HG03095 (cell line): ENCODE results near the gene PCDHB12.
"Not testable (repeated sequence)": the region's sequence is repeated elsewhere in the genome, so short reads cannot be mapped to it uniquely, and the experiment has no call there.

Source experiments
- ATAC-seq: cut with Tn5 transposase; IDR thresholded peaks from one replicate; pipeline ENCODE4 v1.9.1; 2021; ENCODE audit warnings: moderate library complexity; ENCODE audit not compliant: unreplicated experiment

Gene PCDHB12

GRCh38 chr5:141201646-141202045 is 6.9 kb upstream of the PCDHB12 start:
- ATAC-seq, result not testable (repeated sequence)

- ATAC-seq, result not testable (repeated sequence)
Observed at GRCh38 chr5:141210281-141210680, 1.8 kb downstream of the PCDHB12 start.

- not testable (repeated sequence) for ATAC-seq
Observed at GRCh38 chr5:141210849-141211248, 2.3 kb downstream of the PCDHB12 start.

DNA sequence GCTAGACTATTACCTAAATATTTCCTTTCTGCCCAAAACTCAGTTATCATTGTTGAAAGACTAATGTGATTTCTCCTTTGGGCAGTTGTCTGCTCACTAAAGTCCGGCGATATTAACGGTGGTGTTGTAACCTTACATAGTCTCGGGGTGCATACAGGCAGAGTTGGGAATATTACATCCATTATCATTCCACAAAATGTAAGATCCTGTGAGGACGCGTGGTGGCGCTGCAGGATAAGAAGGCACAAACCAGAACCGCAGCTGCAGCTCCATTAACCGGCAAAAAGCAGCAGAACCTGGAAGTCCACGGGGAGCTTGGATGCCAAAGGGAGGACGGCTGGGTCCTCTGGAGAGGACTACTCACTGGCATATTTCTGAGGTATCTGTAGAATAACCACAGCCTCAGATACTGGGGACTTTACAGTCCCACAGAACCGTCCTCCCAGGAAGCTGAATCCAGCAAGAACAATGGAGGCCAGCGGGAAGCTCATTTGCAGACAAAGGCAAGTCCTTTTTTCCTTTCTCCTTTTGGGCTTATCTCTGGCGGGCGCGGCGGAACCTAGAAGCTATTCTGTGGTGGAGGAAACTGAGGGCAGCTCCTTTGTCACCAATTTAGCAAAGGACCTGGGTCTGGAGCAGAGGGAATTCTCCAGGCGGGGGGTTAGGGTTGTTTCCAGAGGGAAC is 5.3 kb downstream of the PCDHB12 start, which contains the start of gene PCDHB13:
TSS of gene PCDHB13 (plus strand) at position 264 of the 684 bp plus-strand sequence. CDS start at position 469, 205 bp downstream.
- not testable (repeated sequence) for ATAC-seq

DNA sequence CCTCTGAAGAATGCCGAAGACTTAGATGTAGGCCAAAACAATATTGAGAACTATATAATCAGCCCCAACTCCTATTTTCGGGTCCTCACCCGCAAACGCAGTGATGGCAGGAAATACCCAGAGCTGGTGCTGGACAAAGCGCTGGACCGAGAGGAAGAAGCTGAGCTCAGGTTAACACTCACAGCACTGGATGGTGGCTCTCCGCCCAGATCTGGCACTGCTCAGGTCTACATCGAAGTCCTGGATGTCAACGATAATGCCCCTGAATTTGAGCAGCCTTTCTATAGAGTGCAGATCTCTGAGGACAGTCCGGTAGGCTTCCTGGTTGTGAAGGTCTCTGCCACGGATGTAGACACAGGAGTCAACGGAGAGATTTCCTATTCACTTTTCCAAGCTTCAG is 6.1 kb downstream of the PCDHB12 start:
- ATAC-seq, result not testable (repeated sequence)

DNA sequence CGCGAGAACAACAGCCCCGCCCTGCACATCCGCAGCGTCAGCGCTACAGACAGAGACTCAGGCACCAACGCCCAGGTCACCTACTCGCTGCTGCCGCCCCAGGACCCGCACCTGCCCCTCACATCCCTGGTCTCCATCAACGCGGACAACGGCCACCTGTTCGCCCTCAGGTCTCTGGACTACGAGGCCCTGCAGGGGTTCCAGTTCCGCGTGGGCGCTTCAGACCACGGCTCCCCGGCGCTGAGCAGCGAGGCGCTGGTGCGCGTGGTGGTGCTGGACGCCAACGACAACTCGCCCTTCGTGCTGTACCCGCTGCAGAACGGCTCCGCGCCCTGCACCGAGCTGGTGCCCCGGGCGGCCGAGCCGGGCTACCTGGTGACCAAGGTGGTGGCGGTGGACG is 7.0 kb downstream of the PCDHB12 start:
- ATAC-seq, result not testable (repeated sequence)

GRCh38 chr5:141216035-141216434 is 7.5 kb downstream of the PCDHB12 start:
- ATAC-seq, result not testable (repeated sequence)

DNA sequence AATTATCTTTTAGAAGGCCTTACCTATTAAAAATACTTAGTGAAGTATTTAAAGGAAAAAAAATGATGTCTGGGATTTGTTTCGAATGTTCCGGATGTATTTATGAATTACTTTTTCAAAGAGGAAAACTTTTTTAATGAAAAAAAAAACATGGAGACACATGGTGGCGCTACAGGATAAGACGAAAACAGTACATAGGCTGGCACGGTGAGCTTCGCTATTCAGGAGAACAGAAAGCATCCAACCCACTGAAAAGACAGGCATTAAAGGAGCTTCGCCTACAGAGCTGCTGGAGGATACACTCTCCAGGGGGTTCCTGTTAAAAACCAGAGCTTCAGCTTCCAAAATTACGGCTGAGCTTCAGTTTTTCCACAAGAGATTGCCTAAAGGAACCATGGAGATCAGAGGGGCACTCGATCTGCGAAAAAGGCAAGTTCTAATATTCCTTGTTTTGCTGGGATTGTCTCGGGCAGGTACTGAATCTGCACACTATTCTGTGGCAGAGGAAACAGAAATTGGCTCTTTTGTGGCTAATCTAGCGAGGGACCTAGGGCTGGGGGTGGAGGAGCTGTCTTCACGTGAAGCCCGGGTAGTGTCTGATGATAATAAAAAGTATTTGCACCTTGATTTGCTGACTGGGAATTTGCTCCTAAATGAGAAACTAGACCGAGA is 14.7 kb downstream of the PCDHB12 start, which contains the start of gene PCDHB14:
TSS of gene PCDHB14 (plus strand) at position 232 of the 672 bp plus-strand sequence. CDS start at position 395, 163 bp downstream.
- ATAC-seq, result no peak

GRCh38 chr5:141224844-141225243 is 16.3 kb downstream of the PCDHB12 start:
- not testable (repeated sequence) for ATAC-seq

DNA sequence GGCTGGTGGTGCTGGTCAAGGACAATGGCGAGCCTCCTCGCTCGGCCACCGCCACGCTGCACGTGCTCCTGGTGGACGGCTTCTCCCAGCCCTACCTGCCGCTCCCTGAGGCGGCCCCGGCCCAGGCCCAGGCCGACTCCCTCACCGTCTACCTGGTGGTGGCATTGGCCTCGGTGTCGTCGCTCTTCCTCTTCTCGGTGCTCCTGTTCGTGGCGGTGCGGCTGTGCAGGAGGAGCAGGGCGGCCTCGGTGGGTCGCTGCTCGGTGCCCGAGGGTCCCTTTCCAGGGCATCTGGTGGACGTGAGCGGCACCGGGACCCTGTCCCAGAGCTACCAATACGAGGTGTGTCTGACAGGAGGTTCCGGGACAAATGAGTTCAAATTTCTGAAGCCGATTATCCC is 16.9 kb downstream of the PCDHB12 start:
- ATAC-seq, result not testable (repeated sequence)

GRCh38 chr5:141234109-141234667 is 25.7 kb downstream of the PCDHB12 start:
- ATAC-seq, result no peak

GRCh38 chr5:141235922-141236321 is 27.4 kb downstream of the PCDHB12 start:
- ATAC-seq, result not testable (repeated sequence)

DNA sequence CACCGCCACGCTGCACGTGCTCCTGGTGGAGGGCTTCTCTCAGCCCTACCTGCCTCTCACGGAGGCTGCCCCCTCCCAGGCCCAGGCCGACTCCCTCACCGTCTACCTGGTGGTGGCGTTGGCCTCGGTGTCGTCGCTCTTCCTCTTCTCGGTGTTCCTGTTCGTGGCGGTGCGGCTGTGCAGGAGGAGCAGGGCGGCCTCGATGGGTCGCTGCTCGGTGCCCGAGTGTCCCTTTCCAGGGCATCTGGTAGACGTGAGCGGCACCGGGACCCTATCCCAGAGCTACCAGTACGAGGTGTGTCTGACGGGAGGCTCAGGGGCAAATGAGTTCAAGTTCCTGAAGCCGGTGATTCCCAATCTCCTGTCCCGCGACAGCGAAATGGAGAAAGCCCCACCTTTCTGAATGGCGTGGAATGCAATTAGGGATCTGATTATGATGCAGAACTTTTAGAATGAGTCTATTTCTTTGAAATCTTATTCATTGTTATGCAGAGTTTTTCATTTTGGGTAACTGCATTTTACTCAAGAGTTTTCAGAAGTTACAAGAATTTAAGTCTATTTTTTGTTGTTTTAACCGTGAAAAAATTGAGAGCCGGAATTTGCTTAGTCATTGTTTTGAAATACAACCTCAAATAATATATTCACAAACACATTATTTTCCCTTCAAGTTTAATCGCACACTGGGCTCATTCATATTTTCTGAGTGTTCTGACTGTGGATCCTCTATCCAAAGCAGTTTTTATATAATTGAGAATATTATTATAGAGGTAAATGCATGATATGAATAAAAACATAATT is 28.2 kb downstream of the PCDHB12 start:
- no peak for ATAC-seq

- no peak for ATAC-seq
Observed at GRCh38 chr5:141241496-141241895, 33.0 kb downstream of the PCDHB12 start.

DNA sequence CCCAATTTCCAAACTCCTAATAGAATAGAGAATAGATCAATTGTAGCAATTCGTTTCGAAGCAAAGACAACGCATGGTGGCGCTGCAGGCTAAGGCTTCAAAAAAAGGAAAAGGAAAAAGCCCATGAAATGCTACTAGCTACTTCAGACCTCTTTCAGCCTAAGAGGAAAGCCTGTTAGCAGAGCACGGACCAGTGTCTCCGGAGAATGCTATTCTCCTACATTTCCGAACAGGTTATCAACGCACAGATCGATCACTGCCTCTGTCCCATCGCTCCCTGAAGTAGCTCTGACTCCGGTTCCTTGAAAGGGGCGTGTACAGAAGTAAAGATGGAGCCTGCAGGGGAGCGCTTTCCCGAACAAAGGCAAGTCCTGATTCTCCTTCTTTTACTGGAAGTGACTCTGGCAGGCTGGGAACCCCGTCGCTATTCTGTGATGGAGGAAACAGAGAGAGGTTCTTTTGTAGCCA is 36.8 kb downstream of the PCDHB12 start, which contains the start of gene PCDHB15:
TSS of gene PCDHB15 (plus strand) at position 146 of the 468 bp plus-strand sequence. CDS start at position 330, 184 bp downstream.
- ATAC-seq, result no peak

DNA sequence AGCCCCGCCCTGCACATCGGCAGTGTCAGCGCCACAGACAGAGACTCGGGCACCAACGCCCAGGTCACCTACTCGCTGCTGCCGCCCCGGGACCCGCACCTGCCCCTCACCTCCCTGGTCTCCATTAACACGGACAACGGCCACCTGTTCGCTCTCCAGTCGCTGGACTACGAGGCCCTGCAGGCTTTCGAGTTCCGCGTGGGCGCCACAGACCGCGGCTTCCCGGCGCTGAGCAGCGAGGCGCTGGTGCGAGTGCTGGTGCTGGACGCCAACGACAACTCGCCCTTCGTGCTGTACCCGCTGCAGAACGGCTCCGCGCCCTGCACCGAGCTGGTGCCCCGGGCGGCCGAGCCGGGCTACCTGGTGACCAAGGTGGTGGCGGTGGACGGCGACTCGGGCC is 38.5 kb downstream of the PCDHB12 start:
- not testable (repeated sequence) for ATAC-seq

DNA sequence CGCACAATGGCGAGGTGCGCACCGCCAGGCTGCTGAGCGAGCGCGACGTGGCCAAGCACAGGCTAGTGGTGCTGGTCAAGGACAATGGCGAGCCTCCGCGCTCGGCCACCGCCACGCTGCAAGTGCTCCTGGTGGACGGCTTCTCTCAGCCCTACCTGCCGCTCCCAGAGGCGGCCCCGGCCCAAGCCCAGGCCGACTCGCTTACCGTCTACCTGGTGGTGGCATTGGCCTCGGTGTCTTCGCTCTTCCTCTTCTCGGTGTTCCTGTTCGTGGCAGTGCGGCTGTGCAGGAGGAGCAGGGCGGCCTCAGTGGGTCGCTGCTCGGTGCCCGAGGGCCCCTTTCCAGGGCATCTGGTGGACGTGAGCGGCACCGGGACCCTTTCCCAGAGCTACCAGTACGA is 38.9 kb downstream of the PCDHB12 start:
- ATAC-seq, result not testable (repeated sequence)

DNA sequence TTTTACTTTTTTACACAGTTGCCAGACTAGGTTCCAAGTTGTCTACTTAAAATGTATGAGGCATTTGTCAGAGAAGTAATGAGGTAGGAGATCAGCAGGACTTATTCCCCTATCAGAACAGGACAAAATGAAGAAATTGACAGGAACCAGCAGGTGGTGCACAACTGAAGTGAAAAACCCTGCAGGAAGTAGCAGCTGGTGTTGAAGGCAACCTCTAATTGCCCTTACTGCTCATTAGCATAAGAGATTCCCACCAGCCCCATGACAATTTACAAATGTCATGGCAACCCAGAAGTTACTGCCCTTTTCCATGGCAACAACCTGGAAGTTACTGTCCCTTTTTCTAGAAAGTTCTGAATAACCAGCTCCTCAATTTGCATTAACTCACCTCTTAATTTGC is 42.1 kb downstream of the PCDHB12 start:
- no peak for ATAC-seq

DNA sequence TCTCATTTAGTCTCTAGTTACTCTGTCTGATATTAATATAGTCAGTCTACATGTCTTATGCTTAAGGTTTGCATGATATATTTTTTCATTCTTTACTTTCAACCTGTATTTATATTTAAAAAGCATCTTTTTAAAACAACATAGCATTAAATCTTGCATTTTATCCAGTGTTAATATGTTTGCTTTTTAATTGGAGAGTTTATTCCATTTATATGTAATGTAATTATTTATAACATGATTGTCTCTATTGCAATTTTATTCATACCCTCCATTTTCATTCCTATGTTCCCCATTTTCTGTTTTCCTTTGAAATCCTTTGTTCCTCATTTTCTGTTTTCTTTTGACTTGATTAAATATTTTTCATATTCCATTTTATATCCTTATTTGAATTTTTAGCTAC is 49.9 kb downstream of the PCDHB12 start:
- no peak for ATAC-seq

GRCh38 chr5:141258948-141259347 is 50.4 kb downstream of the PCDHB12 start:
- ATAC-seq, result no peak
